Parathyroid adenoma (tissue), 2 donors: ENCODE data around the gene SLC1A2.

ENCODE experiments used
- H2AFZ ChIP-seq: fragments of 300-600 bp; sonication (generic); one replicate; pipeline ENCODE4 v1.7.0; 2017; ENCODE audit warnings: antibody characterized with exemption, mild to moderate bottlenecking
- H3K27ac ChIP-seq: fragments of 300-600 bp; sonication (generic); one replicate; pipeline ENCODE4 v1.7.0; 2017
- H3K27me3 ChIP-seq: fragments of 300-600 bp; sonication (generic); one replicate; pipeline ENCODE4 v1.7.0; 2017; ENCODE audit warnings: low read length; ENCODE audit not compliant: control insufficient read depth, insufficient read depth
- H3K36me3 ChIP-seq: fragments of 300-600 bp; sonication (generic); one replicate; pipeline ENCODE4 v1.7.0; 2017; ENCODE audit warnings: low read length; ENCODE audit not compliant: control insufficient read depth, insufficient read depth
- H3K4me1 ChIP-seq: fragments of 300-600 bp; sonication (generic); one replicate; pipeline ENCODE4 v1.7.0; 2017; ENCODE audit warnings: control low read depth
- H3K4me2 ChIP-seq: fragments of 300-600 bp; sonication (generic); one replicate; pipeline ENCODE4 v1.7.0; 2017; ENCODE audit warnings: low read length
- H3K4me3 ChIP-seq: fragments of 300-600 bp; sonication (generic); one replicate; pipeline ENCODE4 v1.7.0; 2017; ENCODE audit warnings: low read depth, low read length
- H3K79me2 ChIP-seq: fragments of 300-600 bp; sonication (generic); one replicate; pipeline ENCODE4 v1.7.0; 2017; ENCODE audit warnings: control low read depth
- H3K9ac ChIP-seq: fragments of 300-600 bp; sonication (generic); one replicate; pipeline ENCODE4 v1.7.0; 2017; ENCODE audit warnings: mild to moderate bottlenecking
- H3K9me3 ChIP-seq: fragments of 300-600 bp; sonication (generic); one replicate; pipeline ENCODE4 v1.7.0; 2017; ENCODE audit warnings: low read length; ENCODE audit not compliant: control insufficient read depth
- CTCF ChIP-seq: fragments of 300-600 bp; sonication (generic); IDR thresholded peaks from one replicate; pipeline ENCODE4 v1.7.0; 2017; ENCODE audit warnings: antibody characterized with exemption, mild to moderate bottlenecking
- donor health status: primary hyperparathyroidism.

The SLC1A2 gene

DNA sequence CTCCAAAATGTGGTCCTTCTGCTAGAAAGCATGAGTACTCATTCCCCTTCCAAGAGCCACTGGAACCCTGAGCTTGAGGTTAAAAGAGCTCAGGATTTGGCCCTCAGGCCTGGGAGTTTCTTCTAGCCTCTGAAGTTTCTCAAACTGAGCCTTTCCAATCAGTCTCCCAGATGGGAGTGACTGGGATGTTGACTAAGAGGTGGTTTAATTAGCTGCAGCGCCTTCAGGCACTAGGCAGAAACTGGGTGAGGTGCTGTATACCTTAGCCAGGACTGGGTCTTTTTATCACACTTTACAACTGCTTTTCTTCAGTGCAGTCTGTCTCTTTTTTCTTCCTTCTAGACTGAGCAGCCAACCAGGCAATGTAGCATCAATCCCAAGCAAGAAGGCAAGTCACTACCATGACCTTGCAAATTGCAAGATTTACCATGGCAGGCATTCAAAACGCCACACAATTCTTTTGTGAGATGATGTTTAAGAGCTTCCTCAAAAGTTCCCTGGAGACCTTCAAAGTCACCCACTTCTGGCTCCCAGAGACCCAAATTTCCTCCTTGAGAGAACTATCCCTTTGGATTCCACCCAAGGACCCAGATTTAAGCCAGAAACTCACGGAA, 93.0 kb downstream of the SLC1A2 start:
- no peak overlapping the region for H3K27ac ChIP-seq
- H3K4me2 ChIP-seq: no peak overlapping the region
- no peaks in the 10 kb centered on the region for H3K4me1 ChIP-seq
- no peak for TF ChIP-seq CTCF
- no peaks in the 10 kb centered on the region for H3K27me3 ChIP-seq
- no peak overlapping the region for H3K9ac ChIP-seq
- no peaks in the 10 kb centered on the region for H3K79me2 ChIP-seq
- no peaks in the 10 kb centered on the region for H3K36me3 ChIP-seq
- H3K4me3 ChIP-seq: no peak overlapping the region
- H2AFZ ChIP-seq: no peak overlapping the region
- no peaks in the 10 kb centered on the region for H3K9me3 ChIP-seq

DNA sequence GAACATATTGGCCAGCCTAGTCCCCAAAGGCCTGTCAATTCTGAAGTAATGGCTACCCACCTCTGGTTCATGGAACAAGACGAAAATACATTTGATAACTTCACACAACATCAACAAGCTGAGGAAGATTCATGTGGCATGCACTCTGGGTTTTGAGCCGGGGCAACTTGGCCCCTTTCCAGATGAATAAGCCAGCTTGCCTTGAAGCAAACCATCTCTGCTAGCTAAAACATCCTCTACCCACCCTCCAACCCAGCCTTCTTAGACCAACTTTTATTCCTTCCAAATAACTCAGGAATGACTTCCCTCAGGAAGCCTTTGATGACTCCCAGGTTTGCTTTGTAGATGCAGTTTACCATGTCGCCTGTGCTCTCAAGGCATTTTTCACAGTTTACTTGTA, 94.4 kb downstream of the SLC1A2 start:
- no peaks in the 10 kb centered on the region for H3K4me1 ChIP-seq
- H2AFZ ChIP-seq: no peak overlapping the region
- H3K27ac ChIP-seq: no peak overlapping the region

GRCh38 chr11:35324183-35324886, 95.0 kb downstream of the SLC1A2 start:
- H3K79me2 ChIP-seq: no peaks in the 10 kb centered on the region
- no peaks in the 10 kb centered on the region for H3K9me3 ChIP-seq
- no peak overlapping the region for H3K27ac ChIP-seq
- no peak overlapping the region for H3K4me2 ChIP-seq
- no peaks in the 10 kb centered on the region for H3K4me1 ChIP-seq
- H3K36me3 ChIP-seq: no peaks in the 10 kb centered on the region
- H2AFZ ChIP-seq: no peak overlapping the region
- no peaks in the 10 kb centered on the region for H3K27me3 ChIP-seq
- H3K9ac ChIP-seq: no peak overlapping the region
- TF ChIP-seq CTCF: no peak
- H3K4me3 ChIP-seq: no peak overlapping the region

More for the DNA sequence above, 94.4 kb downstream of the SLC1A2 start:
- no peaks in the 10 kb centered on the region for H3K27me3 ChIP-seq
- no peaks in the 10 kb centered on the region for H3K79me2 ChIP-seq
- no peak overlapping the region for H3K4me3 ChIP-seq
- no peak for TF ChIP-seq CTCF
- no peaks in the 10 kb centered on the region for H3K9me3 ChIP-seq
- no peak overlapping the region for H3K4me2 ChIP-seq
- H3K36me3 ChIP-seq: no peaks in the 10 kb centered on the region
- H3K9ac ChIP-seq: no peak overlapping the region

- no peak overlapping the region for H3K27ac ChIP-seq
- no peaks in the 10 kb centered on the region for H3K27me3 ChIP-seq
- H3K4me1 ChIP-seq: no peaks in the 10 kb centered on the region
- H3K4me3 ChIP-seq: no peak overlapping the region
- H3K9ac ChIP-seq: no peak overlapping the region
- no peak overlapping the region for H2AFZ ChIP-seq
- H3K4me2 ChIP-seq: no peak overlapping the region
- H3K36me3 ChIP-seq: no peaks in the 10 kb centered on the region
- no peaks in the 10 kb centered on the region for H3K9me3 ChIP-seq
- TF ChIP-seq CTCF: no peak
- H3K79me2 ChIP-seq: no peaks in the 10 kb centered on the region
Measured at GRCh38 chr11:35323076-35323868, 96.1 kb downstream of the SLC1A2 start.
